HEK293 (cell line): ENCODE results near the gene HAUS5.

Experiments
- ATF2 ChIP-seq: fragments of 450-650 bp; formaldehyde crosslinking; IDR thresholded peaks from 2 replicates; pipeline ENCODE4 v1.5.1; 2016; ENCODE audit warnings: missing biosample characterization, missing genetic modification characterization, low read depth
- BCL6B ChIP-seq: fragments of 450-650 bp; formaldehyde crosslinking; IDR thresholded peaks from 2 replicates; pipeline ENCODE4 v1.5.1; 2017; ENCODE audit warnings: missing biosample characterization, missing genetic modification characterization
- FEZF1 ChIP-seq: fragments of 450-650 bp; formaldehyde crosslinking; IDR thresholded peaks from 2 replicates; pipeline ENCODE4 v1.5.1; 2016; ENCODE audit warnings: missing biosample characterization, missing genetic modification characterization
- GLI2 ChIP-seq: fragments of 450-650 bp; formaldehyde crosslinking; IDR thresholded peaks from 2 replicates; pipeline ENCODE4; 2017; ENCODE audit warnings: missing biosample characterization, missing genetic modification characterization, low read depth, borderline replicate concordance
- KLF8 ChIP-seq: fragments of 450-650 bp; formaldehyde crosslinking; IDR thresholded peaks from 2 replicates; pipeline ENCODE4 v1.5.1; 2016; ENCODE audit warnings: missing biosample characterization, missing genetic modification characterization
- SALL2 ChIP-seq: fragments of 450-650 bp; formaldehyde crosslinking; IDR thresholded peaks from 2 replicates; pipeline ENCODE4 v1.5.0; 2017; ENCODE audit warnings: missing biosample characterization, mild to moderate bottlenecking, missing genetic modification characterization, borderline replicate concordance
- SETDB1 ChIP-seq: IDR thresholded peaks from one replicate; pipeline ENCODE4 v1.6.1; 2017; ENCODE audit warnings: mild to moderate bottlenecking, low read length, moderate library complexity, mixed read lengths; ENCODE audit not compliant: insufficient read length
- YY2 ChIP-seq: fragments of 450-650 bp; formaldehyde crosslinking; IDR thresholded peaks from 2 replicates; pipeline ENCODE4 v1.5.1; 2016; ENCODE audit warnings: missing biosample characterization, missing genetic modification characterization
- ZFP3 ChIP-seq: fragments of 450-650 bp; formaldehyde crosslinking; IDR thresholded peaks from 2 replicates; pipeline ENCODE4 v1.5.1; 2016; ENCODE audit warnings: low read depth, missing biosample characterization, missing genetic modification characterization
- ZIC2 ChIP-seq: fragments of 450-650 bp; formaldehyde crosslinking; IDR thresholded peaks from 2 replicates; pipeline ENCODE4 v1.5.1; 2016; ENCODE audit warnings: missing biosample characterization, missing genetic modification characterization
- ZNF112 ChIP-seq: fragments of 450-650 bp; formaldehyde crosslinking; IDR thresholded peaks from 2 replicates; pipeline ENCODE4 v1.5.0; 2017; ENCODE audit warnings: missing biosample characterization, missing genetic modification characterization
- ZNF133 ChIP-seq: fragments of 450-650 bp; formaldehyde crosslinking; IDR thresholded peaks from 2 replicates; pipeline ENCODE4 v1.5.1; 2016; ENCODE audit warnings: missing biosample characterization, missing genetic modification characterization
- ZNF155 ChIP-seq: fragments of 450-650 bp; formaldehyde crosslinking; IDR thresholded peaks from 2 replicates; pipeline ENCODE4 v1.5.1; 2016; ENCODE audit warnings: missing biosample characterization, missing genetic modification characterization
- ZNF16 ChIP-seq: fragments of 450-650 bp; formaldehyde crosslinking; IDR thresholded peaks from 2 replicates; pipeline ENCODE4 v1.5.1; 2016; ENCODE audit warnings: low read depth, missing biosample characterization, missing genetic modification characterization
- ZNF202 ChIP-seq: fragments of 450-650 bp; formaldehyde crosslinking; IDR thresholded peaks from 2 replicates; pipeline ENCODE4 v1.5.1; 2016; ENCODE audit warnings: missing biosample characterization, missing genetic modification characterization, borderline replicate concordance
- ZNF214 ChIP-seq: fragments of 450-650 bp; formaldehyde crosslinking; IDR thresholded peaks from 2 replicates; pipeline ENCODE4 v1.5.1; 2017; ENCODE audit warnings: missing biosample characterization, mild to moderate bottlenecking, missing genetic modification characterization, borderline replicate concordance
- ZNF239 ChIP-seq: fragments of 450-650 bp; formaldehyde crosslinking; IDR thresholded peaks from 2 replicates; pipeline ENCODE4 v1.5.1; 2016; ENCODE audit warnings: missing biosample characterization, missing genetic modification characterization
- ZNF311 ChIP-seq: fragments of 450-650 bp; formaldehyde crosslinking; IDR thresholded peaks from 2 replicates; pipeline ENCODE4 v1.5.1; 2017; ENCODE audit warnings: missing biosample characterization, missing genetic modification characterization, borderline replicate concordance
- ZNF48 ChIP-seq: fragments of 450-650 bp; formaldehyde crosslinking; IDR thresholded peaks from 2 replicates; pipeline ENCODE4 v1.5.1; 2016; ENCODE audit warnings: missing biosample characterization, missing genetic modification characterization
- ZNF501 ChIP-seq: fragments of 450-650 bp; formaldehyde crosslinking; IDR thresholded peaks from 2 replicates; pipeline ENCODE4 v1.5.1; 2016; ENCODE audit warnings: missing biosample characterization, missing genetic modification characterization
- ZNF514 ChIP-seq: fragments of 450-650 bp; formaldehyde crosslinking; IDR thresholded peaks from 2 replicates; pipeline ENCODE4 v1.5.1; 2016; ENCODE audit warnings: missing biosample characterization, missing genetic modification characterization
- ZNF571 ChIP-seq: fragments of 450-650 bp; formaldehyde crosslinking; IDR thresholded peaks from 2 replicates; pipeline ENCODE4 v1.5.0; 2017; ENCODE audit warnings: missing biosample characterization, missing genetic modification characterization
- ZNF621 ChIP-seq: fragments of 450-650 bp; formaldehyde crosslinking; IDR thresholded peaks from 2 replicates; pipeline ENCODE4 v1.5.1; 2017; ENCODE audit warnings: missing biosample characterization, missing genetic modification characterization
- ZNF76 ChIP-seq: fragments of 450-650 bp; formaldehyde crosslinking; IDR thresholded peaks from 2 replicates; pipeline ENCODE4; 2016; ENCODE audit warnings: low read depth, missing biosample characterization, missing genetic modification characterization, borderline replicate concordance
- ZNF768 ChIP-seq: fragments of 450-650 bp; formaldehyde crosslinking; IDR thresholded peaks from 2 replicates; pipeline ENCODE4 v1.5.1; 2018; ENCODE audit warnings: missing biosample characterization, mild to moderate bottlenecking, missing genetic modification characterization
- ZNF776 ChIP-seq: fragments of 450-650 bp; formaldehyde crosslinking; IDR thresholded peaks from 2 replicates; pipeline ENCODE4 v1.5.0; 2017; ENCODE audit warnings: missing biosample characterization, missing genetic modification characterization, borderline replicate concordance
- ZNF791 ChIP-seq: fragments of 450-650 bp; formaldehyde crosslinking; IDR thresholded peaks from 2 replicates; pipeline ENCODE4 v1.5.1; 2016; ENCODE audit warnings: missing biosample characterization, missing genetic modification characterization
- ZNF792 ChIP-seq: fragments of 450-650 bp; formaldehyde crosslinking; IDR thresholded peaks from 2 replicates; pipeline ENCODE4 v1.5.1; 2016; ENCODE audit warnings: missing biosample characterization, missing genetic modification characterization
- TF ChIP-seq, protein P1 (sequence below): fragments of 450-650 bp; formaldehyde crosslinking; IDR thresholded peaks from 2 replicates; pipeline ENCODE4 v1.5.1; 2016; ENCODE audit warnings: missing biosample characterization, missing genetic modification characterization
- TF ChIP-seq, protein P2 (sequence below): fragments of 450-650 bp; formaldehyde crosslinking; IDR thresholded peaks from 2 replicates; pipeline ENCODE4 v1.5.1; 2016; ENCODE audit warnings: missing biosample characterization, missing genetic modification characterization, borderline replicate concordance
- TF ChIP-seq, protein P3 (sequence below): fragments of 450-650 bp; formaldehyde crosslinking; IDR thresholded peaks from 2 replicates; pipeline ENCODE4 v1.5.1; 2016; ENCODE audit warnings: missing biosample characterization, missing genetic modification characterization

The HAUS5 gene

GRCh38 chr19:35628565-35629331 is 16.2 kb downstream of the HAUS5 start, which contains the start of gene RBM42 (continued):
- TF ChIP-seq ZNF202 = no peak
- no peak for TF ChIP-seq ZNF514 (tag by site-specific recombination)
- TF ChIP-seq ZNF48 (tag by site-specific recombination) = no peak
- peak; percentile 96 for TF ChIP-seq YY2
- peak; percentile 100 for TF ChIP-seq KLF8 (tag by site-specific recombination)
- TF ChIP-seq, protein P1, sequence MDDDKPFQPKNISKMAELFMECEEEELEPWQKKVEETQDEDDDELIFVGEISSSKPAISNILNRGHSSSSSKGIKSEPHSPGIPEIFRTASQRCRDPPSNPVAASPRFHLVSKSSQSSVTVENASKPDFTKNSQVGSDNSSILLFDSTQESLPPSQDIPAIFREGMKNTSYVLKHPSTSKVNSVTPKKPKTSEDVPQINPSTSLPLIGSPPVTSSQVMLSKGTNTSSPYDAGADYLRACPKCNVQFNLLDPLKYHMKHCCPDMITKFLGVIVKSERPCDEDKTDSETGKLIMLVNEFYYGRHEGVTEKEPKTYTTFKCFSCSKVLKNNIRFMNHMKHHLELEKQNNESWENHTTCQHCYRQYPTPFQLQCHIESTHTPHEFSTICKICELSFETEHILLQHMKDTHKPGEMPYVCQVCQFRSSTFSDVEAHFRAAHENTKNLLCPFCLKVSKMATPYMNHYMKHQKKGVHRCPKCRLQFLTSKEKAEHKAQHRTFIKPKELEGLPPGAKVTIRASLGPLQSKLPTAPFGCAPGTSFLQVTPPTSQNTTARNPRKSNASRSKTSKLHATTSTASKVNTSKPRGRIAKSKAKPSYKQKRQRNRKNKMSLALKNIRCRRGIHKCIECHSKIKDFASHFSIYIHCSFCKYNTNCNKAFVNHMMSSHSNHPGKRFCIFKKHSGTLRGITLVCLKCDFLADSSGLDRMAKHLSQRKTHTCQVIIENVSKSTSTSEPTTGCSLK (tag by site-specific recombination) = no peak
- TF ChIP-seq ZNF791 (tag by site-specific recombination) = no peak
- no peak for TF ChIP-seq ZNF571 (tag by site-specific recombination)
- TF ChIP-seq ZNF501 = peak; percentile 96
- TF ChIP-seq BCL6B (tag by site-specific recombination) = peak; percentile 74
- no peak for TF ChIP-seq ZNF214 (tag by site-specific recombination)
- no peak for TF ChIP-seq ZNF621 (tag by site-specific recombination)
- TF ChIP-seq ZNF133 (tag by site-specific recombination) = no peak
- TF ChIP-seq, protein P2, sequence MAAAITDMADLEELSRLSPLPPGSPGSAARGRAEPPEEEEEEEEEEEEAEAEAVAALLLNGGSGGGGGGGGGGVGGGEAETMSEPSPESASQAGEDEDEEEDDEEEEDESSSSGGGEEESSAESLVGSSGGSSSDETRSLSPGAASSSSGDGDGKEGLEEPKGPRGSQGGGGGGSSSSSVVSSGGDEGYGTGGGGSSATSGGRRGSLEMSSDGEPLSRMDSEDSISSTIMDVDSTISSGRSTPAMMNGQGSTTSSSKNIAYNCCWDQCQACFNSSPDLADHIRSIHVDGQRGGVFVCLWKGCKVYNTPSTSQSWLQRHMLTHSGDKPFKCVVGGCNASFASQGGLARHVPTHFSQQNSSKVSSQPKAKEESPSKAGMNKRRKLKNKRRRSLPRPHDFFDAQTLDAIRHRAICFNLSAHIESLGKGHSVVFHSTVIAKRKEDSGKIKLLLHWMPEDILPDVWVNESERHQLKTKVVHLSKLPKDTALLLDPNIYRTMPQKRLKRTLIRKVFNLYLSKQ (tag by site-specific recombination) = no peak
- no peak for TF ChIP-seq ZNF112
- no peak for TF ChIP-seq ZNF239
- no peak for TF ChIP-seq ZNF16 (tag by site-specific recombination)
- TF ChIP-seq FEZF1 (tag by site-specific recombination) = no peak
- TF ChIP-seq ZNF792 (tag by site-specific recombination) = 0 out of 2 replicates have a peak, but pooled peaks have one; percentile 66
- no peak for TF ChIP-seq ZNF311 (tag by site-specific recombination)
- no peak for TF ChIP-seq GLI2 (tag by site-specific recombination)
- peak; percentile 45; the same call in 1 of the 2 replicates for TF ChIP-seq ZIC2 (tag by site-specific recombination)
- no peak for TF ChIP-seq ZNF768 (tag by site-specific recombination)
- no peak for TF ChIP-seq ZFP3 (tag by site-specific recombination)
- TF ChIP-seq ATF2 (tag by site-specific recombination) = peak; percentile 100
- TF ChIP-seq, protein P3, sequence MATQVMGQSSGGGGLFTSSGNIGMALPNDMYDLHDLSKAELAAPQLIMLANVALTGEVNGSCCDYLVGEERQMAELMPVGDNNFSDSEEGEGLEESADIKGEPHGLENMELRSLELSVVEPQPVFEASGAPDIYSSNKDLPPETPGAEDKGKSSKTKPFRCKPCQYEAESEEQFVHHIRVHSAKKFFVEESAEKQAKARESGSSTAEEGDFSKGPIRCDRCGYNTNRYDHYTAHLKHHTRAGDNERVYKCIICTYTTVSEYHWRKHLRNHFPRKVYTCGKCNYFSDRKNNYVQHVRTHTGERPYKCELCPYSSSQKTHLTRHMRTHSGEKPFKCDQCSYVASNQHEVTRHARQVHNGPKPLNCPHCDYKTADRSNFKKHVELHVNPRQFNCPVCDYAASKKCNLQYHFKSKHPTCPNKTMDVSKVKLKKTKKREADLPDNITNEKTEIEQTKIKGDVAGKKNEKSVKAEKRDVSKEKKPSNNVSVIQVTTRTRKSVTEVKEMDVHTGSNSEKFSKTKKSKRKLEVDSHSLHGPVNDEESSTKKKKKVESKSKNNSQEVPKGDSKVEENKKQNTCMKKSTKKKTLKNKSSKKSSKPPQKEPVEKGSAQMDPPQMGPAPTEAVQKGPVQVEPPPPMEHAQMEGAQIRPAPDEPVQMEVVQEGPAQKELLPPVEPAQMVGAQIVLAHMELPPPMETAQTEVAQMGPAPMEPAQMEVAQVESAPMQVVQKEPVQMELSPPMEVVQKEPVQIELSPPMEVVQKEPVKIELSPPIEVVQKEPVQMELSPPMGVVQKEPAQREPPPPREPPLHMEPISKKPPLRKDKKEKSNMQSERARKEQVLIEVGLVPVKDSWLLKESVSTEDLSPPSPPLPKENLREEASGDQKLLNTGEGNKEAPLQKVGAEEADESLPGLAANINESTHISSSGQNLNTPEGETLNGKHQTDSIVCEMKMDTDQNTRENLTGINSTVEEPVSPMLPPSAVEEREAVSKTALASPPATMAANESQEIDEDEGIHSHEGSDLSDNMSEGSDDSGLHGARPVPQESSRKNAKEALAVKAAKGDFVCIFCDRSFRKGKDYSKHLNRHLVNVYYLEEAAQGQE (tag by site-specific recombination) = peak; percentile 61
- no peak for TF ChIP-seq ZNF776
- TF ChIP-seq ZNF76 (tag by site-specific recombination) = peak; percentile 92
- TF ChIP-seq ZNF155 (tag by site-specific recombination) = no peak
- TF ChIP-seq SETDB1 = no peak
- TF ChIP-seq SALL2 (tag by site-specific recombination) = no peak
